22Rv1 (cell line): ENCODE measurements around the gene MARCKSL1.
A peak's percentile ranks its signal among the peaks of the same experiment; 100 is the strongest.

ENCODE experiments used
- H3K27ac ChIP-seq: fragments of 450-650 bp; 2 replicates; pipeline ENCODE4 v1.5.1; 2017
- ZFX ChIP-seq: fragments of 450-650 bp; IDR thresholded peaks from 2 replicates; pipeline ENCODE4 v1.6.1; 2017; ENCODE audit warnings: antibody characterized with exemption, borderline replicate concordance
- TF ChIP-seq, protein P1 (sequence below): fragments of 450-650 bp; IDR thresholded peaks from 2 replicates; pipeline ENCODE4 v1.5.1; 2017; ENCODE audit warnings: mild to moderate bottlenecking

Gene MARCKSL1

DNA sequence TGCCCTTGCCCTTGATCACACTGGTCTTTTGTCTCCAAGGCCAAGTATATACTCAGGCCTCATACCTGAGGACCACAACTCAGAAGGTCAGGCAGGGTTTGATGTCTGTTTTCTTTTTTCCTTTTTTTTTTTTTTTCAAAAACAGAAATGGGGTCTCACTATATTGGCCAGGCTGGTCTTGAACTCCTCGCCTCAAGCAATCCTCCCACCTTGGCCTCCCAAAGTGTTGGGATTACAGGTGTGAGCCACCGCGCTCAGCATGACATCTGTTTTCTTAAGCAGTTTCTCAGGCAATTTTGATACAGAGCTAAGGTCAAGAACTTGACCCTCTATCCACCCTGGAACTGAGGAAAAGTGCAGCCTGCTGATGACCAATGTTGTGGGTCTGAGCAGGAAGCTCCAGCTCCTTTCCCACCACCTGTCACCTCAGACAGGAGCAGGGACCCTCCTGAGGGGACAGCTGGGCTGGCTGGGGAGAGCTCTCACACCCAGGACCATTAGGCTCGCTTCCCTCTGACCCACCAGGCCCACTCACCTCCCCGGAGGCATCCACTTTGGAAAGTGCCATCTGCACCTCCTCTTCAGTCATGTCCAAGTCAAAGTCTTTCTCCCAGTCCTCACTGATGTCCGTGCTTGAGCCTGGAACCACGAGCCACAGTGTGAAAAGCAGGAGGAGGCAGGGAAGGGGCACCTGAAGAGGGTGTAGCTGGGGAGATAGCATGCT is 32.0 kb upstream of the MARCKSL1 start:
- TF ChIP-seq ZFX: no peak
- TF ChIP-seq, protein P1, sequence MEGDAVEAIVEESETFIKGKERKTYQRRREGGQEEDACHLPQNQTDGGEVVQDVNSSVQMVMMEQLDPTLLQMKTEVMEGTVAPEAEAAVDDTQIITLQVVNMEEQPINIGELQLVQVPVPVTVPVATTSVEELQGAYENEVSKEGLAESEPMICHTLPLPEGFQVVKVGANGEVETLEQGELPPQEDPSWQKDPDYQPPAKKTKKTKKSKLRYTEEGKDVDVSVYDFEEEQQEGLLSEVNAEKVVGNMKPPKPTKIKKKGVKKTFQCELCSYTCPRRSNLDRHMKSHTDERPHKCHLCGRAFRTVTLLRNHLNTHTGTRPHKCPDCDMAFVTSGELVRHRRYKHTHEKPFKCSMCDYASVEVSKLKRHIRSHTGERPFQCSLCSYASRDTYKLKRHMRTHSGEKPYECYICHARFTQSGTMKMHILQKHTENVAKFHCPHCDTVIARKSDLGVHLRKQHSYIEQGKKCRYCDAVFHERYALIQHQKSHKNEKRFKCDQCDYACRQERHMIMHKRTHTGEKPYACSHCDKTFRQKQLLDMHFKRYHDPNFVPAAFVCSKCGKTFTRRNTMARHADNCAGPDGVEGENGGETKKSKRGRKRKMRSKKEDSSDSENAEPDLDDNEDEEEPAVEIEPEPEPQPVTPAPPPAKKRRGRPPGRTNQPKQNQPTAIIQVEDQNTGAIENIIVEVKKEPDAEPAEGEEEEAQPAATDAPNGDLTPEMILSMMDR: no peak
- H3K27ac ChIP-seq: no peak overlapping the region

DNA sequence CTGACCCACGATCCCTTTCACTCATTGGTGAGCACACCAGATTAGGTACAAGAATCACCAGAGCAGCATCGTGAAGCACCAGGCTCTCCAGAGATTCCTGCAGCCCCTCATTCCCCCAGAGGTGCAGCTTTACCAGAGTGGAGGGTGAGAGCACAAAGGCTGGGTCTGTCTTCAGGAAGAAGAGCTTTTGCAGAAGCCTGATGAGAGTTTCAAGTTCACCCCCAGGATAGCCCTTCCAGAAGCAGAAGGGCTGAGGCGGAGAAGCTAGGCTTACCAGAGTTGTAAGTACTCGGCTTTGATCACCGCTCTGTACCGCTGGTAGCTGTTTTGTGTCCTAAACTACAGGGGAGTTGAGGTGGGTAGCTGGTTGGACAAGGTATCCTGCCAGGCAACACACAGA is 29.4 kb upstream of the MARCKSL1 start:
- TF ChIP-seq, protein P1: no peak
- TF ChIP-seq ZFX: no peak
- 0 out of 2 replicates have a peak overlapping the region, but pooled peaks have one; percentile 2 for H3K27ac ChIP-seq

DNA sequence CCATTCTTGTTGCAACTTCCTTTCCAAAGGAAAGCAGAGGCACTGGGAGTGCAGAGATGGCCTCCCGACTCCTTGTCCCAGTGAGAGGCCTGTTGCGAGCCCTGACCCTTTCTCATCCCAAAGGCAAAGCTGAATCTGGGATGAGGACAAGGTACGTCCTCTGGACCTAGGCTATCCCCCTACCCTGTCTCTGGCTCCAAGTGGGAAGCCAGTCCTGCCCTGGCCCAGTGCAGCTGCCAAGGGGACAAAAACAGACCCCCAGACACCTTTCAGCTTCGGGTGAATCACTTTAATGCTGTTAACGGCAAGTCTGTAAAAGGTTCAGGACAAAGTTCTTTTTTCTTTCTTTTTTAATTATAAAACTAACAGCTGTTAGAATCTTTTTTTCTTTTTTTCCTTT is 28.8 kb upstream of the MARCKSL1 start:
- TF ChIP-seq, protein P1: no peak
- TF ChIP-seq ZFX: no peak
- H3K27ac ChIP-seq: 0 out of 2 replicates have a peak overlapping the region, but pooled peaks have one; percentile 2

DNA sequence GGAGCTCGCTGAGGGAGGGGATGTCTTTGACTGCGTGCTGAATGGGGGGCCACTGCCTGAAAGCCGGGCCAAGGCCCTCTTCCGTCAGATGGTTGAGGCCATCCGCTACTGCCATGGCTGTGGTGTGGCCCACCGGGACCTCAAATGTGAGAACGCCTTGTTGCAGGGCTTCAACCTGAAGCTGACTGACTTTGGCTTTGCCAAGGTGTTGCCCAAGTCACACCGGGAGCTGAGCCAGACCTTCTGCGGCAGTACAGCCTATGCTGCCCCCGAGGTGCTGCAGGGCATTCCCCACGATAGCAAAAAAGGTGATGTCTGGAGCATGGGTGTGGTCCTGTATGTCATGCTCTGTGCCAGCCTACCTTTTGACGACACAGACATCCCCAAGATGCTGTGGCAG is 27.7 kb upstream of the MARCKSL1 start:
- TF ChIP-seq ZFX: no peak
- TF ChIP-seq, protein P1: no peak
- no peak overlapping the region for H3K27ac ChIP-seq

DNA sequence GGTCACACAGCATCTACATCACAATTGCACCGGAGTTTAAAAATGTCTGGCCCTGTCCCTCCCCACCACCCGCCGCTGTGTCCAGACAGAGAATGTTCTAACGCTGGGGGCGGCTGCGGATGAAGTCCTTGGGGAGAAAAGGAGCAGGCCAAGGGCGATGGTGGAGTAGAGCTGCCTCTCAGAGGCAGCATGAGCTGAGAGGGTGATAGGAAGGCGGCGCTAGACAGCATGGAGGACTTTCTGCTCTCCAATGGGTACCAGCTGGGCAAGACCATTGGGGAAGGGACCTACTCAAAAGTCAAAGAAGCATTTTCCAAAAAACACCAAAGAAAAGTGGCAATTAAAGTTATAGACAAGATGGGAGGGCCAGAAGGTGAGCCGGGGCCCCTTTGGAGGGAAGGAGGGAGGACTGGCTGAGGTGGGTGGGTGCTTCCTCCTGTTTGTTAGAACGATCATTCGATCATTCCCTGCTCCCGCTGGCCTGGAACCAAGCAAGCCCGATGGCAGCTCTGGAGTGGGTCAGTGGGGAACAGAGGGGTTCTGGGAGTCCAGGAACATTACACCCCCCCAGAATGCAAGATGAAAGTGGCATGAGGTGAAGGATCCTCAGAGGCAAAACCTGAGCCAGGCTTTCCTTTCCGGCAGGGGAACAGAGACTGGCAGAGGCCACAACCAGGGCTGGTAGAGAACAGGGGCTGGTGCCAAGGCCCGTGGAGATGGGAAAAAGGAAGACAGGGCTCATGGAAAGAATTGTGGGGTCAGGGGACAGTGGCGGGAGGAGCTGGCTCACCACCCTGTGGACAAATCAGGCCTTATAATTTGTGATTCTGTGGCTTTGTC is 26.7 kb upstream of the MARCKSL1 start, which contains the start of the genes FAM229A and TSSK3:
TSS of gene FAM229A (minus strand) at position 12 of the 840 bp plus-strand sequence. CDS start 394 bp downstream, outside the sequence.
TSS of gene TSSK3 (plus strand) at position 66 of the 840 bp plus-strand sequence. CDS start at position 229, 163 bp downstream.
- H3K27ac ChIP-seq: peak within 1 kb of the TSS; percentile 74
- no peak for TF ChIP-seq ZFX
- TF ChIP-seq, protein P1: peak; percentile 26

DNA sequence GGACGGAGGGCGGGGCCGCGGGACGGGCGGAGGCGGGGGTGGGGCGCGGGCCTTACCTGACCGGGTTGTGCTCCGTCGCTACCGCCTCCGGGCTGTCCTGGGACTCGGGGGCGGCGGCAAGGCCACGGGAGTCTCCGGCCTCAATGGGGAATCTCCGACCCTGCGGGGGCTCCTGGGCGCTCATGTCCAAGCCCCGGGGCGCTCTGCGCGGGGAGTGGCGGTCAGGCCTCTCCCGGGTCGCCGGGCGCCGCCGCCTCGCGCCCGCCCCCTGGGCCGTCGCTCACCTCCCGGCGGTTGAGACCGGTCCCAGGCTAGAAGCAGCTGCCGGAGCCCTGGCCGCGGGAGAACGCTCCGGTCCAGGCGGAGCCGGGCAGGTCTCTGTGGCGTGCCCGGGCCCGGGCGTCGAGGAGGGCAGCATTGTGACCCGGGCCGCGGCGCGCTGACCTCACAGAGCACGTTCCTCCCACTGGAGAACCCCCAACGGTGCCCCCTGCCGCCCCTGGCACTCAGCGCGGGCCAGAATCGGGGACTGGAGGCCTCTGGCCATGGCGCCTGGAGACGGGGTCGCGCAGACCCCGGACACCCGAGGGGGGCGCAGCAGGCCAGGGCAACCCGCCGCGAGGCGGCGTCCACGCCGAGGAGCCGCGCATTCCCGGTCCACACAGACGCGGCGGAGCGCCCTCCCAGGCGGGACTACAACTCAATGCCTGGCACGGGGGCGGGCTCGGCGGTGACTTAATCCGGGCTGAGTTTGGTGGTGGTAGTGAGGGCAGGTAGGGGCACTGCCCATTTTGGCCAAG is 25.8 kb upstream of the MARCKSL1 start:
- H3K27ac ChIP-seq: peak overlapping the region; percentile 74
- TF ChIP-seq, protein P1: peak; percentile 81
- TF ChIP-seq ZFX: no peak
